A673 (cell line): Measurements from ENCODE around the gene PDE4B.

ENCODE experiments used
- EZH2 ChIP-seq: fragments of 200-600 bp; sonication (generic); IDR thresholded peaks from 2 replicates; pipeline ENCODE4 v1.6.1; 2017; ENCODE audit warnings: borderline replicate concordance, low read depth, mild to moderate bottlenecking, mixed read lengths, antibody characterized with exemption, low read length; ENCODE audit not compliant: poor library complexity, severe bottlenecking
- TF ChIP-seq, protein P1 (sequence below): fragments of 300-800, 200-600 bp; sonication (generic); conservative IDR thresholded peaks from 2 replicates; pipeline ENCODE4 v1.5.1; 2017; ENCODE audit warnings: low read depth, mild to moderate bottlenecking, antibody characterized with exemption, low read length, moderate library complexity, mixed read lengths

DNA sequence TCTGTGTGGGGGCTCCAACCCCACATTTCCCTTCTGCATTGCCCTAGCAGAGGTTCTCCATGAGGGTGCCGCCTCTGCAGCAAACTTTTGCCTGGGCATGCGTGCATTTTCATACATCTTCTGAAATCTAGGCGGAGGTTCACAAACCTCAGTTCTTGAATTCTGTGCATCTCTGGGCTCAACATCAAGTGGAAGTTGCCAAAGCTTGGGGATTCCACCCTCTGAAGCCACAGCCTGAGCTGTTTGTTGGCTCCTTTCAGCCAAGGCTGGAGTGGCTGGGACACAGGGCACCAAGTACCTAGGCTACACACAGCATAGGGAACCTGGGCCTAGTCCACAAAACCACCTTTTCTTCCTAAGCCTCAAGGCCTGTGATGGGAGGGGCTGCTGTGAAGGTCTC is 235.3 kb downstream of the PDE4B start:
- TF ChIP-seq, protein P1, sequence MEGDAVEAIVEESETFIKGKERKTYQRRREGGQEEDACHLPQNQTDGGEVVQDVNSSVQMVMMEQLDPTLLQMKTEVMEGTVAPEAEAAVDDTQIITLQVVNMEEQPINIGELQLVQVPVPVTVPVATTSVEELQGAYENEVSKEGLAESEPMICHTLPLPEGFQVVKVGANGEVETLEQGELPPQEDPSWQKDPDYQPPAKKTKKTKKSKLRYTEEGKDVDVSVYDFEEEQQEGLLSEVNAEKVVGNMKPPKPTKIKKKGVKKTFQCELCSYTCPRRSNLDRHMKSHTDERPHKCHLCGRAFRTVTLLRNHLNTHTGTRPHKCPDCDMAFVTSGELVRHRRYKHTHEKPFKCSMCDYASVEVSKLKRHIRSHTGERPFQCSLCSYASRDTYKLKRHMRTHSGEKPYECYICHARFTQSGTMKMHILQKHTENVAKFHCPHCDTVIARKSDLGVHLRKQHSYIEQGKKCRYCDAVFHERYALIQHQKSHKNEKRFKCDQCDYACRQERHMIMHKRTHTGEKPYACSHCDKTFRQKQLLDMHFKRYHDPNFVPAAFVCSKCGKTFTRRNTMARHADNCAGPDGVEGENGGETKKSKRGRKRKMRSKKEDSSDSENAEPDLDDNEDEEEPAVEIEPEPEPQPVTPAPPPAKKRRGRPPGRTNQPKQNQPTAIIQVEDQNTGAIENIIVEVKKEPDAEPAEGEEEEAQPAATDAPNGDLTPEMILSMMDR, result no peak
- no peak for TF ChIP-seq EZH2
